Activated effector memory CD4-positive, alpha-beta T cell treated with anti-CD3 and anti-CD28 coated beads, Interleukin-2, amount 50 U/mL, for 16 hours (primary cell): ENCODE data around the gene ATXN1.
A peak's percentile ranks its signal among the peaks of the same experiment; 100 is the strongest.

Source experiments
- DNase-seq: peaks from one replicate; pipeline ENCODE4 v3.0.0-alpha.2; 2020

The ATXN1 gene

DNA sequence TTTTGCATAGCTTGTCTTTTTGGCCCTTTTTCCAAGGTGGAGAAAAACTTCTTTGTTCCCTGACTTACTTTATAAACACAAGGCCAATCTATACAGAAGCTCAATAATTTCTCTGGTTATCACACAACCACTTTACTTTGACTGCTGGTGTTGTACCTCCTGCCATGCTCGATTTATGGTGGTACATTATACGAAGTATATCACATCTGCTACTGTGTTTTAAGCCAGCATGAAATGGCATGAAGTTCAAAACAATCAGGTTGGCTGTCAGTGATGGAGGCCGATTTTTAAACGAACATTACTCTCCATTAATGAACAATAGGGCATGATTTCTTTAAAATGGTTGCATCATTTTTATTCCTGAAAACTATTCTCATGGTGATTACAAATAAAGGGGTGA, 21.0 kb upstream of the ATXN1 start:
- DNase-seq = no peak

DNA sequence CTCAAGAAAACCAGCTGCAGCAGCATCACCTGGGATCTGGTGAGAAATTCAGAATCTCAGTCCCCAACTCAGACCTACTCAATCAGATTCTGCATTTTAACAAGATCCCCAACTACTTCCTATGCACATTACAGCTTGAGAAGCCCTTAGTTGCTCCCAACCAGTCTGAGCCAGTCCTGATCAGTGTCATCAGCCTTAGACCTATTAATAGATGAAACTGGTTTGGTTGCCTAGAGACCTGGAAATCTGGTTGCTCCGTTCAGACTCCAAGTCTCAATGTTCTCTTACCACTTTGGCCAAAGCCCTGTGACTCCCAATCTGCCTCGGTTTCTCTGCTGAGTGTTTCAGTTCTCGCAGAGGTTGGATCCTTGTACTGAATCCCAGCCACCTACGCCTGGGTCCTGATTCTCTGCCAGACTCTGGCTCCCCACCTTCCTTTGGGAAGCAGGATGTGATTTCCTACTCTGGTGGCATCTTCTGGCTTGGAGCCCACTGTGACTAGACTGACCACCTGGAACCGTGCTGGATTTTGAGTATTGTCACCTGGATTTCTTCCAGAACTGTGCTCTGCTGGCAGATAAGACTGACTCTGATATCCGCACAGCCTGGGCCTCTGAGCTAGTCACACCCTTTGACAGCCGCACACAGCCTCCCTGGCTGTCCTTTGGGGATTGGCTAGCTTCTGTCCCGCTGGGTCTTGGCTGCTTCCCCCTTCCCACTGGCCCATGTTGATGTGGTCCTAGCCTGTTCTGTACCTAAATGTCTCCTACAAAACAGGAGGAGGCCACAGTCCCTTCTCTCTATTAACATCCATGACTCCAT, 20.3 kb upstream of the ATXN1 start:
- DNase-seq = no peak

DNA sequence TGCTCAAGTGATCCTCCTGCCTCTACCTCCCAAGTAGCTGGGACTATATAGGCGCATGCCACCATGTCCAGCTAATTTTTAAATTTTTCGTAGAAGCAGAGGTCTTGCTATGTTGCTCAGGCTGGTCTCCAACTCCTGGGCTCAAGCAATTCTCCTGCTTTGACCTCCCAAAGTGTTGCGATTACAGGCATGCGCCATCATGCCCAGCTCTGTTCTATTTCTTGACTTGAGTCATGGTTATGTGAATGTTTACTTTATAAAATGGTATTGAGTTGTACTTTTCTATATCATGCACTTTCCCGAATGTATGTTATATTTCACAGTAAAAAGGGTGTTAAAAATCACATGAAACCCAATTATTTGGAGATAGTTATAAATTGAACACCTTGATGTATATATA, 17.3 kb upstream of the ATXN1 start:
- no peak for DNase-seq

DNA sequence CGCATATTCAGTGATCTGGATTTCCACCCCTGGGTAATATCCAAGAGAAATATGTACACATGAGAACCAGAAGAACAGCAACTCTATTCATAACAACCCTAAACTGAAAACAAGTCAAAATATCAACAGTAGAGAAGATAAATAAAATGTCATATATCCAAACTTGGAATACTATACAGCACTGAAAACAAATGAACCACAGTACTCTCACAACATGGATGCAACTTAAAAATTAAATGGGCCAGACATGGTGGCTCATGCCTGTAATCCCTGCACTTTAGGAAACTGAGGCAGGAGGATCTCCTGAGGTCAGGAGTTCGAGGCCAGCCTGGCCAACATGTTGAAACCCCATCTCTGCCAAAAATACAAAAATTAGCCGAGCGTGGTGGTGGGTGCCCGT, 16.5 kb upstream of the ATXN1 start:
- DNase-seq = no peak

DNA sequence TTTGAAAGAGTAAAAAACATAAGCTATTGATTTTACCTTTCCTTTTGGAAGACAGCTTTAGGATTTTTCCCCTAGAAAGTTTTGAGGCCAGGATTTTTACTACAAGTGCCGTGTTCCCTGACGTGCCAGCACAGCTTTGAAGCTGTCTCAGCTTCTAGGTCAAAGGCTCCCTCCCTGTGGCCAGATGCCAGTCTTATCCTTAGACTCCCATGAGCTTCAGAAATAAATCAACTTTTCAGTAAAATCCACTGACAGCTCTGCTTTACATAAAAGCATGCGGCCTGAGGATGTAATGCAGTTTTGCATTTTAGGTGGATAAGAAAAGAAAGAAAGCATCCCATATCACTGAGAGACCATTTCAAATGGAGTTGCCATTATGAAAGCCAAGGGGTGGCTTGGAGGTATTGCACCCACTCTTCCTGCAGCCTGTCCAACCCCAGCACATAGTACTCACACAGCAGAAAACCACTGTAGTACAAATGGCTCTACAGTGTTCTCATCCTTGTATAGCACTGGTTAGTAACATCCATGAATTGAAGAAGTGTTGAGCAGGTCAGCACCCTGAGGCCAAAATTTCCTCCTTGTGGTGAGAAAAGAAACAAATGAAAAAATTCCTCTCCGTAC, 15.2 kb upstream of the ATXN1 start:
- no peak for DNase-seq

DNA sequence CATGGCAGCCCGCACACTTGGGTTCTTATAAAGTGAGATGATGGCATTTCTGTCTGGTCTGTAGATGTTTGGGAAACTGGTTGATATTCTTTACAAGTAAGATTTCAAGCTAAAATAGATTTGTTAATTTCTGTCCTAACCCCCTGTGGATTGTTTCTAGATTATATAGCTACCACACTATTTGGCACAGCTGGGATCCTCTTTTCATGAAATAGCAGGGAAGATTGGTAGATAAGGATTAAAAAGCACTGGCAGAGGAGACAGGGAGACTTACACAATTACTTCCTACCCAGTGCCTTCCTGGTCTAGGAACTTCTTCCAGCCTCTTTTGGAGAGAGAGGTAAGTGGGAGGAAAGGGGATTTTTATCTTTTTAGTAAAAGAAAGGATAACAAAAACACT, 13.2 kb upstream of the ATXN1 start:
- no peak for DNase-seq

DNA sequence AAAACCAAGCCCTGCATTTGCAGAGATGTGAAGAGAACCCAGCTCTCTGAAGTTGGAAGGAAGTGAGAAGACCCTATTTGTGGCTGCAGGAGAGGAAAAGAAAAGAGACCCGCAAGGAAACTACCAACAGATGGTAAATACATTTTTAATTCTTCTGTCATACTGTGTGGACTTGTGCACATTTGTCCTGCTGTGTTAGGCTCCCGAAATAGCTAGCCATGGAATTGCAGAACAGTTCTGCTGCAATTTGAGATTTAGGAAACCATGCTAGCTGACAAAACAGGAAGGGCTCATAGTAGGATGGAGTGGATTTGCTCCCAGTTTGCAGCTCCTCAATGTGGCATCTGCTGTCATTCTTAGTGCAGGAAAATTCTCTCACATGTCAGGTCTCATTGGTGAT, 12.1 kb upstream of the ATXN1 start:
- no peak for DNase-seq

DNA sequence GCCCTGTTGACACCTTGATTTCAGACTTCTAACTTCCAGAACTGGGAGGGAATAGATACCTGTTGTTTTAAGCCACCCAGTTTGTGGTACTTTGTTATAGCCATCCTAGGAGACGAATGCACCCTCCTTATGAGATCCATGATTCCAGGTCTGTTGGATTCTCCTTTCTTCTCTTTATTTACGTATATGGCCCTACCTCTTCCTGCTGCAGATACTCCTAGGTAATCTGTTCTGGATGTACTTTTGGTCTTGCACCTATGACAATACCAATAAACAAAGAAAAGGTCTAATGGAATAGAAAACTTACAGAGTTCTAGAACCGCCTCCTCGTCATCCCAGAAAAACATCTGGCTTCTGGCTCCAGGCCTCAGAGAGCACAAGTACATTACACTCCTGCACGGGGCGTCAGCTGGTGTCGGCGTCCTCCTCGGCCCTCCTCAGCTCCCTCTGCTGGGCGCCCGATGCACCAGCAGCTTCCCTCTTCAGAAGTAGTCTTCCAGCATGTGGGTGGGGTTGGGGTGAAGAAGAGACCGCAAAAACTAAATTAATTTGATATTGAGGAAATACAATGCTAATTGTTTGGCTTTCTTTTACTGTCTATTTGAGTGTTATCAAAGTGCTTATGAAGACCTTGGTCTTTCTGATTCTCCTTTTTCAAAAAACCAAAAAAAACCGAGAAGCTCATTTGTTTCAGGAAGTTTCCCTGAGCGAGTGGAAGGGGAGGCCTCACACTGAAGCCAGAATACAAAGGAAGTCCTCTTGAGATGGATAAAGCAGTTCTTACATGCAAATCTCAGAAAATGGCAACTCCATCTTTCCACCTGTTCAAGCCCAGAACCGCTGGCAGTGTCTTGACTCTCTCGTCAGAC, 9.7 kb upstream of the ATXN1 start:
- peak; percentile 91 for DNase-seq

DNA sequence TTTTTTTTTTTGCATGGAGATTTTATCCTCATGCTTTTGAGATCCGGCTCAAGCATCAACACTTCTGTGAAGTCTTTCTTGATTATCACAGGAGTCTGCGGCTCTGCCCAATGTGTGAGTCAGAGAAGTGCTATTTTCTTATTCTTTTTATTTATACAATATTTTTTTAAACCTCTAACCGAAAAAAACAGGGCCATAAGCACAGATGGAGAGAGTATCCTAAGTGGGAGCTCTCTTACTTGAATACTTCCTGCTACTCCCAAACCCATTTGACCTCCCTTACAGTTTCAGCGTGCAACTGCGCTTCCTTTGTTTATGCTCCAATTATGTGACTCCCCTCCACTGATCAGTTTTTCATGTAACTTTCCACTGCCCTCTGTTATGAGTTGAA, 8.7 kb upstream of the ATXN1 start:
- DNase-seq = no peak

DNA sequence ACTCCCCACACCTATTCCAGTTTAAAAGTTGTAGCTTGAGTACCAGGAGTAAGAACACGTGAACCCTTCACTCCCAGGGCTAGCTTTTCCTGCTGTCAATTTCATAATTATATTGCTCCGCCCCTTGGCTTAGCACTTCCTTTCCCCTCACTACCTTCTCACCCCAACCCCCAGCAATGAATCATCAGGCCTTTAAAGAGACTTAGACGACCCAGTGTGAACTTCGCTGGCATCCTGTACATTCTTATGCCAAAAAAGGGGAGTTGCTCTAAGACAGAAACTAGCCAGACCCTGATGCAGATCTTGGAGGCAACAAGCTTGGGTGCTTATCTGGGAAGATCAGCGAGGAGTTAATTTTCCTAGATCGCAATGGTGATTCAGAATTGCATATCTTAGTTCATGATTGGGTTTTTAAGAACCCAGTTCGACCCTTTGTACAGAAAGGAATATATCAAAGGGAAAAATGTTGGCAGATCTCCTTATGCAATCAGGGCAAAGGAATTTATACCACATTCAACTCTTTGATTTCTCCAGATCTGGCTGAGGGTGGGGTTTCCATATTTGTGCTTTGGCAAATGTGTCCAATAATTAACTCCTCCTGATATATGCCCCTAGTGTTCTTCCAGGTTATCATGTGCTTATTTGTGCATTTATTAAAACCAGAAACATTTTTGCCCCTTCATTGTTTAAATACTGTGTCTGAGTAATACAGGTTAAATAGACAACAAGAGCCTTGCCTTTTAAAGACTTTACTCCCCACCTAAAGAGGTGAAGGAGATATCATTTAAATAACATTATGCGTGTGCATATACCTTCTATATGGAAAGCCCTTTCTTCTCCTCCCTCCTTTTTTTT, 8.1 kb upstream of the ATXN1 start:
- DNase-seq = peak; percentile 82

DNA sequence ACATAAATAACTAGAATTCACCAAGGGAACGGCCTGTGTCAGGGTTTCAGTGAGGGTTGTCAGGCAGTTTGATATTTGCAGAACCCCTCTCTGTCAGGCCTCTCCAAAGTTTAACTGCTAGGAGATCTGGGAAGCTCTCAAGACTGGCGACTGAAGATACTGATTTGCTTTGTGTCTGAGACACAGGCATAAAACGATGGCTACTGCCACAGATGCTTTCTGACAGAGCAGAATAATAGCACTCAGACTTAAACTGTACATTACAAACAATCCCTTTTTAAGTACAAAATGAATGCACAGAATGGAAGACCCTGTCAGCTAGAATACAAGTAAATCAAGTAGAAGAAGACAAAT, 7.2 kb upstream of the ATXN1 start:
- DNase-seq = no peak

DNA sequence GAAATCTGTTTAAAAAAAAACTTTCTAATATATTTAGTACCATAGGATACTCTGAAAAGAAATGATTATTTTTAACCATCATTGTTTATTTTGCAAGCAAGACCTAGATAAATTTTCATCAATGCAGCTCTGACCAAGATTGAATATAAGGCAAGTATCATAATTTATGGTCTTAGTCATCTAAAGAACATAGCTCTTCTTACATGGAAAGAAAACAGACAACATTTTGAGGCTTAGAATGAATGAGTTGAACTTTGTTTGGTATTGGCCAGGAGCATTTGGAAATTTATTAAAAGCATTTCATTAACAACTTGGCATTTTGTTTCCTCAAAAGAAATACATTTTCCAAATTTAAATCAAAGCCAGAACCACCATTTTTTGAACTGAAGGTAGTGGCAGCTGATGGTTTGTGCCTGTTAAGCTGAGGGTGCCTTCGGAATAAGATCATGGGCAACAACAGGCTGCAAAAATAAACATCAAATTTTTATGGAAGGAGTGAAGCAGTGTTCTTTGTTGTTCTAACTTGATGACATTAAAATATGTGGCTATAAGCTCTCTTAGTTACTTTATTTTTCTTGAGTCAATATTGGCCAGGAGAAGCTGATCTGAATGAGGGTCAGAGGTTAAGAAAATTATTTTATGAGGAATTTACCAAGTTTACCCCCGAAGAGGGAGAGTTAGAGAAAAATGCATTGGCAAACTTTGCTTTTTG, 6.7 kb upstream of the ATXN1 start:
- DNase-seq = no peak

DNA sequence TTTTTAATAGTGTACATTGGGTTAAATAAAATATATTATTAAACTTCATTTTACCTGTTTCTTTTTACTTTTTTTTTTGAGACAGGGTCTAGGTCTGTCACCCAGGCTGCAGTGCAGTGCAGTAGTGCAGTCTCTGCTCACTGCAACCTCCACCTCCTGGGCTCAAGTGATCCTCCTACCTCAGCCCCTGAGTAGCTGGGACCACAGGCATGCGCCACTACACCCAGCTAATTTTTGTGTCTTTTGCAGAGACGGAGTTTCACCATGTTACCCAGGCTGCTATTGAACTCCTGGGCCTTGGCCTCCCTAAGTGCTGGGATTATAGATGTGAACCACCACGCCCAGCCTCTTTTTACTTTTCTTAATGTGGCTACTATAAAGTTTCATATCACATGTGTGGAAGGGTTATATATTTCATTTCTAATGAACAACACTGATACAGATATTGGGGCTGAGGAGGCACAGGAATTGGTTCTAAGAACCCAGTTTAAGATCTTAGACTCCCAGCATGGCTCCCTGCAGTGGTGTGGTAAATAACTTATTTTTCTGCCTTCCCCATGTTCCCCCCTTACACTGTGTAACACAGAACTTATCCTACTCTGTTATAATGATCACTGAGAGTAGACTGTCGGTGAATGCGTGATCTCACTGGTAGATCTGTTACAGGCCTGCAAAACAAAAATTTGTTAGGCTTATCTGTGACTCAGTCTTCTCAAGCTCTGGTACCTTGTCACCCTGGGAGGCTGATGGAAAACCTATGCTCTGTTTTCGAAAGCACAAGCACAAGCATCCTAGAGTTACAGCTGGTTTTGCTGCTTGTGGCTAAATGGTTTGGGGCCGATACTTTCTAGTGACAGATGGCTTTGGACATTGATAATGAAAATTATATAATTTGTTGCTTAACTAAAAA, 5.8 kb upstream of the ATXN1 start:
- no peak for DNase-seq

DNA sequence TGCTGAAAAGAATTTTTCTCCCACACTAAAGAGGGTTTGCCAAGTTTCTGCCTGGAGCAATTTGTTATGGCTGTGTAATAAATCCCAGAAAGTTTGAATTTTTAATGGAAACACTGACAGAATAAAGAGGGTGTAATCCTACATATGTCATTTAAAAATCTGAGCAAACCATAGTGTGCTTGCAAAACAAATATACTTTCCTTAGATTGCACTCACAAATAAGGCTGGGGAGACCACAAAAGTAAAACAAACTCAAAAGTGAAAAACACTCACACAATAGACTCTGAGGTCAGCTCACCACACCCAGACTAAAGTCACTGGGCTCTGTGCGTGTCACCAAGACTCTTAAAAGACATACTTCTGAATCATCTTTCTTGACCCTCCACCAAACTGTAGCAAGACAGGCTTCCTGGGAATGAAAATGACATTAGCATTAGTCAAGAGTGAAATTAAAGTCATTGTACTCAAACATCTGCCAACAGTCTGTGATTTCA, 4.8 kb upstream of the ATXN1 start:
- peak; percentile 69 for DNase-seq

DNA sequence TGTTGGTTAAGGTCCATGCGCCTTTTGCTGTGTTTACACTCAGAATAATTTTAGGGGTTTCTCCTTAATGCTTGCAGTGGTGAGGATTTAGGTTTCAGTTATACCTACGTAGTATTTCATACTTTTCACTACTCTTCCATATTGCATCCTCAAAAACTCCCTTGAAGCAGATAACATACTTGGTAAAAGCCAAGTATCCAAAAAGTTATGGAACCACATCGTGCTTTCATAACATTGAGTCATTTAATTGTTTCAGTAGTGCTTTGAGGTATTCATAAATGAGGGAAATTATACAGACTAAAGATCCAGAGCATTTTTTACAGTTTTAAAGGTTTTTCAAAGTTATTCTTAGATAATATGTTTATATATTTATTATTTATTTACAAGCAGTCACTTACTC, 4.0 kb upstream of the ATXN1 start:
- DNase-seq = no peak

DNA sequence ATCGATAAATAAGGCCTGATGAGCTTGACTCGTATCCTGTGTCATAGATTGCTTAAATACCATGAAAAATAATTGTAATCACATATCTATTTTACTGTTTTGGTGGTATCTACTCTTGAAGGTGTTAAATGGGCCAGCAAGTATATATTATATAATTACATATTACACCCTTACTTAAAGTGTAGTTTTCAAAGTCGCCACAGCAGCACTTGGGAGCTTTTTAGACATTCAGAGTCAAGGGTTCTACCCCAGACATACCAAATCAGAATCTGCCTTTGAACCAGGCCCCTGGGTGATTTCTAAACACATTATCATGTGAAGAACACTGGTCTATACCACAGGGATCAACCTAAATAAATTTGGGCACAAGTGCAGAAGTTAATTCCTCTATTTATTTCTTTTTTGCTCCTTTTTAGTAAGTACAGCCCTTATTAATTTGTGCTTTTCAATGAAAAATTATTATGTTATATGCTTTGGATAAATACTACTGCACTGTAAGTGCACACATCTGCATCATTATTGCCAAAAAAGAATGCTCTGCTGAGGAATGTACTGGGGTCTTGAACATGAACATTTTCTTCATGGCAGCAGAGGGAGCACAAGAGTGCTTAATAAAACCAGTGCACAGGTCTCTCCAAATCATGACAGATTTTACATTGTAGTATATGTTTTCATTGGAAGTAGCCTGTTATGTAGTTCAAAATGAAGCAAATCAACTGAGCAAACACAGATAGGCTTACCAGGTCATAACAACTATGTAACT, 3.1 kb upstream of the ATXN1 start:
- no peak for DNase-seq

DNA sequence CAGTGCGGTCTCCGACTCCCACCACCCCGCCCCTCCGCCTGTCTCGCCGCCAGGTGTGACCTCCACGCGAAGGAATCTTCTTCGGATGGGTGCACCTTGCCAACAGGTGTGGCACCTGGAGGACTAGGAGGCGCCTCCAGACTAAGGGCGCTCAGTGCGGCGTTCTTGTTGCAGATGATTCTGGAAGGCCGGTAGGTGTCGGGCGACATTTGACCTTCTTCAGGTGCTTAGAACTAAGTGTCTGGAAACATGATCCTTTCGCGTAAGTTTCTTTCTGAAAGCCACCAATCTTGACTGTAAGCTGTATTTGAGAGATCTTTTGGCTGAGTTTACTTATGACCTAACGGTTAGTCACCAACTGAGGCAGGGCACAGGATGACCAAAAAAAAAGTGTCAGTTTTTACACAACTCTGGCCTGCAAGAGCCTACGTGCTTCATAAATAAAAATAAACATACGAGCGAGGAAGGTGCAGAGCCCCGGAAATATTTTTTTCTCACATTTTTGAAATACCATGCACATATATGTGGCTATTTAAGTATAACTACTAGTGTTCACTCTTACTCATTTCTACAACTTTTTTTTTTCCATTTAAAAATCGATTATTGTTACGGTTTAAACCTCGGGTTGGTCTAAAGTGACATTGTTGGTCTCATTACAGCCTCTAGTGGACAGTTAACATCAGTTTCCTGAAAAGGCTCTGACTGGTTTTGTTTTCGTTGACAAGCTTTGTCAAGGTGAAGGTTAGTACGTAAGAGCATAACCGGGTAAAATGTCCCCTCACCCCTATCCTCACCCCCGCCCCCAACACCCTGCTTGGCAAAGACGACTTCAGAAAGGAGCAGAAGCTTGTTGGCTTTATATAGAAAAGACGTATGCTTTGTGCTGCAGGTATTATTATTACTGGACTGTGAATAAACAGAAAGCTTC, 1.6 kb upstream of the ATXN1 start:
- peak; percentile 88 for DNase-seq

DNA sequence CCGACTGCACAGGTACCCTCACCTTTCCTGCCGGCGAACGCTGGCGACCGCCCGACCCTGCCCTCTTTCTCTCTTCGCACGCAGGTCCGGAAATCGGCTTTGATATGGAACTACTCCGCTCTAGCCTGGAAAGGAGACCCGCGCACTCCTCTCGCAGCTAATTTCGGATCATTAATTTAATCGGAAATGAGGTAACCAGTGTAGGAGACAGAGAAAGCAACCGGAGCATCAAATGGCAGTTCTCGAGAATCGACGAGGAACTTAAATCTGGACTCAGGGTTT, 949 bp upstream of the ATXN1 start:
- DNase-seq = no peak
